BLaER1 (cell line): ENCODE measurements around the gene C16orf89.
A peak's percentile ranks its signal among the peaks of the same experiment; 100 is the strongest.

Source experiments
- H3K27ac ChIP-seq: shearing (Covaris generic); formaldehyde crosslinking; 2 replicates; pipeline ENCODE4 v1.8.1; 2022
- H3K27me3 ChIP-seq: shearing (Covaris generic); formaldehyde crosslinking; 2 replicates; pipeline ENCODE4 v1.8.1; 2022
- H3K36me3 ChIP-seq: shearing (Covaris generic); formaldehyde crosslinking; 2 replicates; pipeline ENCODE4 v1.8.1; 2022
- H3K4me1 ChIP-seq: shearing (Covaris generic); formaldehyde crosslinking; 2 replicates; pipeline ENCODE4 v1.8.1; 2022
- H3K4me2 ChIP-seq: shearing (Covaris generic); formaldehyde crosslinking; 2 replicates; pipeline ENCODE4 v1.8.1; 2022
- H3K4me3 ChIP-seq: shearing (Covaris generic); formaldehyde crosslinking; 2 replicates; pipeline ENCODE4 v1.8.1; 2022
- H3K9ac ChIP-seq: shearing (Covaris generic); formaldehyde crosslinking; 2 replicates; pipeline ENCODE4 v1.8.1; 2022
- H3K9me3 ChIP-seq: shearing (Covaris generic); formaldehyde crosslinking; 2 replicates; pipeline ENCODE4 v1.8.1; 2022
- H4K20me1 ChIP-seq: shearing (Covaris generic); formaldehyde crosslinking; 2 replicates; pipeline ENCODE4 v1.8.1; 2022
- Cebpa-rat ChIP-seq: shearing (Covaris generic); IDR thresholded peaks from 2 replicates; pipeline ENCODE4 v1.8.1; 2022

The C16orf89 gene

GRCh38 chr16:5069854-5070253, 4.1 kb upstream of the C16orf89 start:
- no peak overlapping the region for H3K4me3 ChIP-seq
- peaks cover 24% of the 10 kb centered on the region for H3K4me1 ChIP-seq
- no peaks in the 10 kb centered on the region for H3K9me3 ChIP-seq
- no peaks in the 10 kb centered on the region for H3K27me3 ChIP-seq
- H3K4me2 ChIP-seq, result no peak overlapping the region
- peaks cover 13% of the 10 kb centered on the region for H3K36me3 ChIP-seq
- TF ChIP-seq Cebpa-rat, result no peak
- no peak overlapping the region for H3K27ac ChIP-seq
- no peak overlapping the region for H3K9ac ChIP-seq
- H4K20me1 ChIP-seq, result no peaks in the 10 kb centered on the region

DNA sequence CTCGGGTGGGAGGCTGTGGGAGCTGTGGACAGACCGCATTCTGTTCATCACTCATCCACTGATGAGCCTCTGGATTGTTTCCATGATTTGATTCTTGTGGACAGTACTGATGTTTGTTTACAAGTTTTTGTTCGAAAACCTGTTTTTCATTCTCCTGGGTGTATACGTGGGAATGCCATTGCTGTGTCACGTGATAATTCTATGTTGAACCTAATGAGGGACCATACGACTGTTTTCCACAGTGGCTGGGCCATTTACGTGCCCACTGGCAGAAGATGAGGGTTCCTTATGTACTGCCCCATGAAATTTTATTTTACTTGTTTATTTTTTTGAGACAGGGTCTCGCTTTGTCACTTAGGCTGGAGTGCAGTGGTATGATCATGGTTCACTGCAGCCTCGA, 3.3 kb upstream of the C16orf89 start:
- Histone ChIP-seq H3K36me3 (0 out of 2 replicates have a peak, but pooled peaks cover 5% of the 10 kb centered on the region), H3K27ac (no peak overlapping the region), H3K4me2 (no peak overlapping the region), H3K9ac (no peak overlapping the region), H3K27me3 (no peaks in the 10 kb centered on the region), H3K4me3 (no peak overlapping the region), H4K20me1 (no peaks in the 10 kb centered on the region), H3K9me3 (no peaks in the 10 kb centered on the region), H3K4me1 (peaks cover 24% of the 10 kb centered on the region)
- TF ChIP-seq Cebpa-rat, result no peak

GRCh38 chr16:5066511-5066910, 755 bp upstream of the C16orf89 start:
- Histone ChIP-seq H3K9ac (no peak overlapping the region), H3K27me3 (no peaks in the 10 kb centered on the region), H3K4me2 (no peak overlapping the region), H3K4me3 (no peak overlapping the region), H3K9me3 (no peaks in the 10 kb centered on the region), H4K20me1 (no peaks in the 10 kb centered on the region), H3K4me1 (peaks cover 28% of the 10 kb centered on the region), H3K36me3 (no peaks in the 10 kb centered on the region), H3K27ac (no peak overlapping the region)
- TF ChIP-seq Cebpa-rat, result no peak

DNA sequence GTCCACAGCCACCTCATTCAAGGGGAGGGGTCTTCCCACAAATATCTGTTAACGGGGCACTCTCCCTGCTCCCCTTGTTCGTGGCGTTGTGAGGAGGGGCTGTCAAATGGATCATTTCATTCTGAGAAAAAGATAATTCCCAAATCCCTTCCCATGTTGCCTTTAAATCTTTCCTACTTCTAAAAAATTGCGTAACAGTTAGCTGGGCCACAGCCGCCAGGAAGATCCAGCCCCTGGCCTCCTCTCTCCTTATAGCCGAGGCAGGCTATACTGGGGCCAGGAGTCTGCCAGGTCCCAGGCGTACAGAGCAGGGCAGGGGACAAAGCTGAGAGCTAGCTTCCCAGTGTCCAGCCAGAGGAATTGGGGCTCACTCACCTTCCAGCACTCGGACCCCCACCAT, 430 bp downstream of the C16orf89 start:
- Histone ChIP-seq H3K4me1 (peaks cover 20% of the 10 kb centered on the region), H3K9me3 (no peaks in the 10 kb centered on the region), H3K27me3 (no peaks in the 10 kb centered on the region), H3K4me2 (no peak overlapping the region), H3K27ac (no peak overlapping the region), H3K9ac (no peak overlapping the region), H4K20me1 (no peaks in the 10 kb centered on the region), H3K4me3 (no peak overlapping the region), H3K36me3 (no peaks in the 10 kb centered on the region)
- TF ChIP-seq Cebpa-rat, result peak; percentile 58; the same call in 1 of the 2 replicates

- H3K36me3 ChIP-seq, result no peaks in the 10 kb centered on the region
- H3K4me1 ChIP-seq, result peaks cover 20% of the 10 kb centered on the region
- H3K9me3 ChIP-seq, result no peaks in the 10 kb centered on the region
- no peak overlapping the region for H3K9ac ChIP-seq
- TF ChIP-seq Cebpa-rat, result no peak
- H4K20me1 ChIP-seq, result no peaks in the 10 kb centered on the region
- no peaks in the 10 kb centered on the region for H3K27me3 ChIP-seq
- no peak overlapping the region for H3K4me2 ChIP-seq
- no peak overlapping the region for H3K27ac ChIP-seq
- H3K4me3 ChIP-seq, result no peak overlapping the region
Observed at GRCh38 chr16:5064915-5065314, 841 bp downstream of the C16orf89 start.

DNA sequence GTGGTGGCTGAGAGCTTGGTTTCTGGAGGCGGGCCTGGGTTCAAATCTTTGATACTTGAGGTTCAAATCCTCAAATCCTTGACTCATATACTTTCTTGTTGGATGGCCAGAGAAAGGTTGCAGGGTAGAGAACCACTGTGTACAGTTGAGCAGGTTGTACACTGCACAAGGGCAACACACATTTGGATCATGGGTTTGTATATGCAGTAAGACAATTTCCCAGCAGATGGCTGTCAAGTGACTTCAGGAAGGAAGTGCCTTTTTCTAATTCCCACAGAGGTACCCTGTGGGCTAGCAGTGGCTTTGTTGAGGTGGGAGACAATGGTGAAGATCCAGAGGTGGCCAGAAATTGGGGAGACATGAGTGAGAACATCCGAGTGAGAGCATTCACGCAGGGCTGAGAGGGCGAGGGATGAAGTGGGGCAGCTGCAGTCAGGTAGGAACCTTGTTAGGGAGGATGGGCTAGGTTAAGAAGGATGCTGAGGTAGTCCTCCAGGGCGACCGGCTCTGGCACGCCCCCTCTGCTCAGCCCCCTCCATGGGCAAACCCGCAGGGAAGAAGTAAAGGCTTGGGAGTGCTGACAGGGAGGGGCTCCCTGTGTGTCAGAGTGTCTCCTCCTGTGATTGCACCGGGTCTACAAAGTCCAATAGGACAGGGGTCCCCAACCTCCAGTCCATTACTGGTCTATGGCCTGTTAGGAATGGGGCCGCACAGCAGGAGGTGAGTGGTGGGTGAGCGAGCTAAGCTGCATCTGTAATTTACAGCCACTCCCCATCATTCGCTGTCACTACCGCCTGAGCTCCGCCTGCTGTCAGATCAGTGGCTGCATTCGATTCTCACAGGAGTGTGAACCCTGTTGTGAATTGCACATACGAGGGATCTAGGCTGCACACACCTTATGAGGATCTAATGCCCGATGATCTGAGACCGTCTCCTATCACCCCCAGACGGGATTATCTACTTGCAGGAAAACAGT, 2.7 kb downstream of the C16orf89 start:
- no peak for TF ChIP-seq Cebpa-rat
- H3K4me2 ChIP-seq, result peak overlapping the region; percentile 62
- H3K4me3 ChIP-seq, result no peak overlapping the region
- no peak overlapping the region for H3K9ac ChIP-seq
- peaks cover 28% of the 10 kb centered on the region for H3K4me1 ChIP-seq
- no peaks in the 10 kb centered on the region for H3K27me3 ChIP-seq
- no peaks in the 10 kb centered on the region for H3K9me3 ChIP-seq
- no peaks in the 10 kb centered on the region for H4K20me1 ChIP-seq
- no peak overlapping the region for H3K27ac ChIP-seq
- no peaks in the 10 kb centered on the region for H3K36me3 ChIP-seq

- no peak for TF ChIP-seq Cebpa-rat
- Histone ChIP-seq H3K4me2 (peak overlapping the region; percentile 62), H3K27ac (no peak overlapping the region), H4K20me1 (no peaks in the 10 kb centered on the region), H3K9me3 (no peaks in the 10 kb centered on the region), H3K4me3 (no peak overlapping the region), H3K9ac (0 out of 2 replicates have a peak overlapping the region, but pooled peaks have one; percentile 20), H3K27me3 (no peaks in the 10 kb centered on the region), H3K36me3 (no peaks in the 10 kb centered on the region), H3K4me1 (peaks cover 28% of the 10 kb centered on the region)
Observed at GRCh38 chr16:5062051-5062450, 3.7 kb downstream of the C16orf89 start.

- no peak overlapping the region for H3K27ac ChIP-seq
- H3K9me3 ChIP-seq, result no peaks in the 10 kb centered on the region
- no peak overlapping the region for H3K9ac ChIP-seq
Observed at GRCh38 chr16:5060073-5060641, 5.6 kb downstream of the C16orf89 start.

GRCh38 chr16:5059386-5060072, 6.2 kb downstream of the C16orf89 start:
- Histone ChIP-seq H4K20me1 (no peaks in the 10 kb centered on the region), H3K4me1 (peaks cover 28% of the 10 kb centered on the region), H3K4me2 (no peak overlapping the region), H3K4me3 (no peak overlapping the region), H3K27ac (no peak overlapping the region), H3K9me3 (no peaks in the 10 kb centered on the region), H3K27me3 (no peaks in the 10 kb centered on the region), H3K9ac (no peak overlapping the region), H3K36me3 (no peaks in the 10 kb centered on the region)
- TF ChIP-seq Cebpa-rat, result no peak

More at GRCh38 chr16:5060073-5060641, 5.6 kb downstream of the C16orf89 start:
- peaks cover 28% of the 10 kb centered on the region for H3K4me1 ChIP-seq
- TF ChIP-seq Cebpa-rat, result no peak
- H3K4me3 ChIP-seq, result no peak overlapping the region
- no peaks in the 10 kb centered on the region for H3K27me3 ChIP-seq
- no peaks in the 10 kb centered on the region for H4K20me1 ChIP-seq
- no peak overlapping the region for H3K4me2 ChIP-seq
- H3K36me3 ChIP-seq, result no peaks in the 10 kb centered on the region

DNA sequence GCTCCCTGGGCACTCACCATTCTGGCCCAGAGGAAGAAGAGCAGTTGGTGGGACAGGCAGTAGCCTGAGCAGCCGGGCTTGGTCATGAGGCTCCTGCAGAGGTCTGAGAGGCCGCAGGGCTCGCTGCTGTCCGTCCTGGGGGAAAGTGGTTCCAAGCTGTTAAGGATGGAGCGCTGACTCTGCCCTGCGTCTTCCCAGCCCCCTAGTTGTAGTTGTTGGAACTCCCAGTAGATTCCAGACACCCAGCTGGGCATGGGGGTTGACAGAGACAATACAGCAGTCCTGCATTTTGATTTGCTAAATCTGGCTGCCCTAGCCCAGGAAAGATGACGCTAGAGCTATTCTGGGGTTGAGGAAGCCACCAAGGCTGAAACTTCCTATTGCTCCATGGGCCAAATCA, 7.3 kb downstream of the C16orf89 start:
- TF ChIP-seq Cebpa-rat, result no peak
- H3K9ac ChIP-seq, result no peak overlapping the region
- H3K27ac ChIP-seq, result no peak overlapping the region
- H3K4me3 ChIP-seq, result no peak overlapping the region
- no peaks in the 10 kb centered on the region for H3K36me3 ChIP-seq
- peak overlapping the region; percentile 57 for H3K4me2 ChIP-seq
- no peaks in the 10 kb centered on the region for H3K27me3 ChIP-seq
- peaks cover 28% of the 10 kb centered on the region for H3K4me1 ChIP-seq
- no peaks in the 10 kb centered on the region for H4K20me1 ChIP-seq
- no peaks in the 10 kb centered on the region for H3K9me3 ChIP-seq
